HL-60/S4 (cell line): ENCODE measurements around the gene HNF1A.
"Not testable (repeated sequence)": the region's sequence is repeated elsewhere in the genome, so short reads cannot be mapped to it uniquely, and the experiment has no call there.

ENCODE experiments used
- in situ Hi-C: fragments of 300-500 bp; cut with MboI; formaldehyde crosslinking; loops from 2 replicates; pipeline ENCODE4 v1.14.3; 2022; ENCODE audit warnings: low sequenced_read_pairs

The HNF1A gene

DNA sequence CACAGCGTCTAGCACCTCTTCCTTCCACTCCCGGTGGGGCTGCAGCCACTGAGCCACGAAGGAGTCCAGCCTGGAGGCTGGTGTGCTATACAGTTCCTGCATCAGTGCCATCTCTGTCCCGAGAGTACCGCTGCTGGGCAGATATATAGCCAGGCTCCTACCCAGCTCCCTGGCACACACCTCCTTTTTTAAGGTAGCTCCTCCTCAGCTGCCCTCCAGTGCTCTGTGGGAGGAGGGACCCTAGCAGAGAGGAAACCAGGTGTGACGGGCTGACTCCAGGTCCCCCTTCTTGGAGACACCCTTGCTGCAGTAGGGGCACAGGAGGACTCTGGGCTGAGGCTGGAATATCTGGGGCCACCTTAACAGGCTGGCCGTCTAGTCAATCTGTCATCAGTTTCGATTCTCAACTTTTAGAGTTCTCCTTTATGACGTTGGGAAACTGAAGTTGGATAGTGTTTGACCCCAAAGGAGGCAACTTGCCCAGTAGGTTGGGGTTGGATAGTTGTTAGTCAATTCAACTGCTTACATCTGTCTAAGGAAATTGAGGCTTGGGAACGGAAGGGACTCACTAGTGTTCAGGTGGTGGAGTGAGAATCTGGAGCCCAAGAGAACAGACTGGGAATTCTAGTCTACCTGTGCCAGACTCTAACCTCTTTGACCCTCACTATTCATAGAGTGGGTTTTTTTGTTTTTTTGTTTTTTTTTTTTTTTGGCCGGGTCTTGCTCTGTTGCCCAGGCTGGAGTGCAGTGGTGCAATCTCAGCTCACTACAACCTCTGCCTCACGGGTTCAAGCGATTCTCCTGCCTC, 60.7 kb downstream of the HNF1A start, which contains the start of gene OASL:
Gene OASL, minus strand, starts transcription at position 386 of the 808 bp plus-strand sequence. Its CDS starts 275 bp downstream, at position 111.
- in situ Hi-C loops: no loop called here

DNA sequence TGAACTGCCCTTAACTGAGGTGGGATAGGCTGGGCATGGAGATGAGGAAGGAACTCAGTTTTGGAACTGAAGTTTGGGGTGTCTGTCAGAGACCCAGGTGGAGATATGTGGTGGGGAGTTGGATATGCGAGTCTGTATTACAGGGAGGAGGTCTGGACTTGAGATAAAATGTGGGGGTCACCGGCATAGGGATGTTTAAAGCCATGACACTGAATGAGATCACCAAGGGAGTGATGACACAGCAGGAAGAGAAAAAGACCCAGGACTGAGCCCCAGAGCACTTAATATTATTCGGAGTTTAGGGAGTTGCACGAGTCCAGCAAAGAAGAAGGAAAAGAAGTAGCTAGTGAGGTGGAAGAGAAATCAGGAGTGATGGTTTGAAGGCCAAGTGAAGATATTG, 64.7 kb downstream of the HNF1A start:
- in situ Hi-C loops: no loop called here

DNA sequence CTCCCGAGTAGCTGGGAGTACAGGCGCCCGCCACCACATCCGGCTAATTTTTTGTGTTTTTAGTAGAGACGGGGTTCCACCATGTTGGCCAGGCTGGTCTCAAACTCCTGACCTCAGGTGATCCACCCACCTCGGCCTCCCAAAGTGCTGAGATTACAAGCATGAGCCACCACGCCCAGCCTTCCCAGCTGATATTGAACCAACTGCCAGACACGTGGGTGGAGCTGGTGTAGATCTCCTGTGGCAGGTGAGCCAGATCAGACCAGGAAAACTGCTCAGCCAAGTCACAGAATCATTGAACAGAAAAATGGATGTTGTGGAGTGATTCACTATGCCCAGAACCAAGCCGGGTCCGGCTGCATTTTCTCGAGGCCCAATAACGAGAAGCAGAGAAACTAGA, 69.1 kb downstream of the HNF1A start:
- in situ Hi-C loops: not testable (repeated sequence)

DNA sequence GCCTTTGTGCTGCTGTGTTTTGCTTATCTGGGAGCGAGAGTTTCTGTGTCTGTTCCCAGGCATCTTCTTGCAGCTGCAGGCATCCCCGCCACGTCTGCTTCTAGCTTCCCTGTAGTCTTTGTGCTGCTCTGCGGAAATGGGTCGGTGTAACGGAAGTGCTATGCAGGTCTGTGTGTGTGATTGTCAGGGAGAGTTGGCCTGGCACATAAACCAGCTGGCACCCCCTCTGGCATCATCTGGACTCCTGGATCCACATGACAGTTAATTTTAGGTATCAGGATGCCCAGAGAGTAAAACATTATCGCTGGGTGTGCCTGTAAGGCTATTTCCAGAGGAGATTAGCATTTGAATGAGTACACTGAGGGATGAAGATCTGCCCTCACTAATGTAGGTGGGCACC, 70.1 kb downstream of the HNF1A start:
- in situ Hi-C loops: no loop called here

DNA sequence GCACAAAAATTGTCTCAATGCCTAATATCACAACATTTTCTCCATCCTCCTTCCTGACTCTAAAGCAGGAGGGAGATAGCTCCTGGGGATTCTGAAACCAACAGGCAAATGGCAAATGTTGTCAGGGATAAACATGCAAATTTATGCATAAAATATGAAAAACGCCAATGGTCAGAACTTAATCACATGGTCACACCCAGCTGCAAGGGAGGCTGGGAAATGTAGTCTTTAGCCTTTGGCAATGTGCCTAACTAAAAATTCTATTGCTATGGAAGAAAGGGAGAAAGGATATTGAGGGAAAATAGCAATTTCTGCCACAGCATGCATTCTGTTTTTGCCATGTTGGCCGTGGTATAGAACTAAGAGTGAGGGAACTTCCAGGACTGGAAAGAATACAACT, 72.4 kb downstream of the HNF1A start:
- in situ Hi-C loops: loop anchor here (25.0 kb wide), 1 partner anchor 387 kb away; no protein-coding TSS in a partner anchor
